Forelimb muscle (tissue), 1 donor: ENCODE measurements around the gene ADTRP. TPM values are rescaled to one million over a fixed set of nuclear protein-coding genes. Genes with fewer than 3 reads are reported as not detected.

ENCODE experiments used
- DNase-seq: peaks from one replicate; pipeline ENCODE4 v3.0.0-alpha.2; 2013; ENCODE audit warnings: low read depth
- polyA plus RNA-seq: library from polyadenylated mRNA; unstranded; fragments of 120-200 nt; gene quantifications from one replicate; pipeline ENCODE4 v1.2.1, GENCODE V29; 2013; ENCODE audit not compliant: insufficient read length

ADTRP gene
- 0.38 TPM for polyA plus RNA-seq

- no peak for DNase-seq
Observed at GRCh38 chr6:11778648-11779328, at the start of gene ADTRP. TSS of gene ADTRP (minus strand) at chr6:11778803. CDS start at chr6:11778759, 44 bp downstream.

- DNase-seq, result no peak
Observed at GRCh38 chr6:11826779-11827178, 48.2 kb upstream of the ADTRP start.

DNA sequence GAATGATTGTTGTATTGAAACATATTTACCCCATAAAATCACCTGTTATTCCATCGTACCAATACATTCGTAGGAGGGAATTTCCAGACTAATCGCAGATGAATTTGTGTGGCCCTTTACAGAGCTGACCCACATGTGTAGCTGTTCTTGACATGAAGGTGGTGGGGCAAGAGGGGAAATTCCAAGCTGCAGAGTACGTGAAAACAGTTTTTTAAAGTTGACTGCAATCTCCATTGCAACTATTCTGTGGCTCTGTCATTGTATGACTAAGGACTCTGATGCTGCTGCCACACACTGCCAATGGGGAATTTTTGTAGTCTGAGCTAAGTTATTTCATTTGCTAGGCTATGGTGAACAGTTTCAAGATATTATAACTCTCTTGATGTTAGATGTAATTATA, 46.4 kb upstream of the ADTRP start:
- no peak for DNase-seq

DNA sequence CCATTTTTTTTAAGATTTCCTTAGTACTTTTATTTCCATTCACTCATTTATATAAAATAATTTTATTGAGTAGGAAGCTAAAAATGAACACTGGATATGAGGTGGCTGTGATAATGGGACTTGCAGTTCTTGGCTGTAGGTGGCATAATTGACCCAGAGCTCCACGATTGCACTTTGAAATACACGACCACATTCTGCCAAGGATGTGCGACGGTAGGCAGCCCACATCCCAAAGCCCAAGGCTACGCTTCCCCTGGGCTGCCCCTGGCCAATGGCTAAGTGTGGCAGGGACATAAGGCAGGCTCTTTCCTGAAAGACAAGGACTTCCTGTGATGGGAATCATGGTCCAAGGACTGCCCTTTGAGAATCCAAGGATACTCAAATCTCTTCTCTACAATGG, 43.7 kb upstream of the ADTRP start:
- DNase-seq, result no peak

- DNase-seq, result no peak
Observed at GRCh38 chr6:11821781-11822180, 43.2 kb upstream of the ADTRP start.

GRCh38 chr6:11820821-11821220, 42.2 kb upstream of the ADTRP start:
- no peak for DNase-seq

DNA sequence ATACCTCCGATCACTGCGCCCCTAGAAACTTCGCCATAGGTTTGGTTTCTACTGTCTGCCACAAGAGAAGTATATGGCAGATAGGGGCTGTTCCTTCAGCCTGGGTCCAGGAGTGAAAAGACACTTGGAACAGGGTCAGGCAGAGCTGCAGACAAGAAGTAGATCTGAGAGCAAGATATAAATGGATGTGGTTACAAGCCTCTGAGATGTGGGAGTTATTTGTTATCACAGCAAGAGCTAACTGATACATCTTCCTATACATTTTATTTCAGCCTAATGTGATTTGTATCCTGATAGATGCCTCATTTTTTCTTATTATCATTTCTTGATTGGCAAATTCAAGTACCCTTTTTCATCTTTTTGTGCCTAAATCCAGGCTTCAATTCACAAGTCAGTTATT, 40.9 kb upstream of the ADTRP start:
- DNase-seq, result no peak

- DNase-seq, result no peak
Observed at GRCh38 chr6:11815231-11815630, 36.6 kb upstream of the ADTRP start.

- no peak for DNase-seq
Observed at GRCh38 chr6:11814819-11815218, 36.2 kb upstream of the ADTRP start.

DNA sequence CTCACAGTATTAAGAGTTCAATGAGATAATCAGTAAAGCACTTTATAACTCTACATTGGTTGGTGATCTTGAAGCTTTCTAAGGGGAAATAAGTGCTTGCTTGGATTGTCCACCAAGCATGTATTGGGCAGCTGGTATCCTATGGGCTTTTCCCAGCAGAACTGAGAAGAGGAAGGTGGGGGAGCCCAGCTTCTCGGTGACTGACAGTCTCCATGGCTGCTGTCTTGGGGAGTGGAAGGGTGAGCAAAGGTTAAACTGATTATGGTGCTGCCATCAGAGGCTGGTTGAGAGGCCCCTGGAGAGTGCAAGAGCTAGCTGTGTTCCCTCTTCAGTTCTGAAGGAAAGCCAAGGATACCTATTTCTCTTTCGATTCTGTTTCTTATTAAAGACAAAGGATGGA, 35.5 kb upstream of the ADTRP start:
- DNase-seq, result no peak

DNA sequence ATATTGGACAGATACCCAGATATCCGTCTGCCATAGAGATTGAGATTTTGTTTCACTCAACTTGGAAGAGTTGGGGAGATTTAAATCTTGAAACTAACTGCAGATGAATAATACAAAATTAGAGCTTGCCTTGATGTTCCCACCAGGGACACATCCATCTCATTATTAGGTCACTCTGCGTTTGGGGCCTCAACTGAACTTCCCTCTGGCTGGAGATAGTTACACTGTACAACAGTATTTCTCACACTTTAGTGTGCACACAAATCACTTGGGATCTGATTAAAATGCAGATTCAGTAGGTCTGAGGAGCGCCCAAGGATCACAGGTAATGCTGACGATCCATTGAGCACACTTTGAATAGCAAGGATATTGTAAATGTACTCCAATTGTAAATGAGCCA, 35.0 kb upstream of the ADTRP start:
- no peak for DNase-seq

- DNase-seq, result no peak
Observed at GRCh38 chr6:11812951-11813350, 34.3 kb upstream of the ADTRP start.

- no peak for DNase-seq
Observed at GRCh38 chr6:11812439-11812838, 33.8 kb upstream of the ADTRP start.

GRCh38 chr6:11811644-11812264, 33.2 kb upstream of the ADTRP start:
- no peak for DNase-seq

- no peak for DNase-seq
Observed at GRCh38 chr6:11810854-11811643, 32.4 kb upstream of the ADTRP start.

GRCh38 chr6:11810039-11810541, 31.5 kb upstream of the ADTRP start:
- no peak for DNase-seq

GRCh38 chr6:11808054-11808453, 29.5 kb upstream of the ADTRP start:
- DNase-seq, result no peak

- no peak for DNase-seq
Observed at GRCh38 chr6:11806561-11807317, 28.1 kb upstream of the ADTRP start.

GRCh38 chr6:11805259-11806053, 26.9 kb upstream of the ADTRP start:
- DNase-seq, result no peak

GRCh38 chr6:11804701-11805100, 26.1 kb upstream of the ADTRP start:
- DNase-seq, result no peak

DNA sequence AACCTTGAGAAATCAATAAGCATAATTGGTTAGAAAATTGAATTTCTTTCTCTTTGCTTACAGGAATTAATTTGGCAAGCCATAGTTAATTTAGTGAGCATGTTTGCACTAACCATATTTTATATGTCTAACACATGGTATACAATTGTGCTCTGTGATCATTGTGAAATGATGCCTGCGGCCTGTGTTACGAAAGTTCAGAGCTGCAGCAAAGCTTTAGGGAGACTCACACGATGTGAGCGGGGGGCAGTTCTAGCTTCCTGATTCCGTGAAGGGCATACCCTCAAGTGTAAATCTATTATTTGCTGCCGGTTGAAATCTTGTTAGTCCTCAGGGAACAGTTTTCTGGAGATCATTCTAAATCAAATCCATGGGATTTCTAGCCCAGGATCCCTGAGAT, 25.5 kb upstream of the ADTRP start:
- DNase-seq, result no peak
